Liver (tissue), 3 donors: ENCODE data around the gene SYT14.

Experiments
- ATF3 ChIP-seq: IDR thresholded peaks from 2 replicates; pipeline ENCODE4 v1.6.1; 2016; ENCODE audit warnings: antibody characterized with exemption
- CTCF ChIP-seq: fragments of 150-350 bp; IDR thresholded peaks from 2 replicates; pipeline ENCODE4 v1.5.1; 2017; ENCODE audit warnings: improper control_type of control experiment, low read depth, low read length; ENCODE audit not compliant: missing input control
- EGR1 ChIP-seq, 2 donors: IDR thresholded peaks; 2 replicates each; pipeline ENCODE4 v1.6.1; 2016 to 2018; ENCODE audit warnings: antibody characterized with exemption in 2 of 2, low read depth in 2 of 2
- FOXA1 ChIP-seq: IDR thresholded peaks from 2 replicates; pipeline ENCODE4 v1.6.1; 2016; ENCODE audit warnings: antibody characterized with exemption
- GABPA ChIP-seq, 2 donors: IDR thresholded peaks in 1 of 2; conservative IDR thresholded peaks in 1 of 2; 2 replicates each; pipeline ENCODE4 v1.6.1; 2016; ENCODE audit warnings: antibody characterized with exemption in 2 of 2, mild to moderate bottlenecking in 1 of 2, moderate library complexity in 1 of 2
- JUND ChIP-seq, 2 donors: IDR thresholded peaks; 2 replicates each; pipeline ENCODE4 v1.6.1; 2016; ENCODE audit warnings: antibody characterized with exemption in 2 of 2
- RAD21 ChIP-seq, 2 donors: IDR thresholded peaks; 2 replicates each; pipeline ENCODE4 v1.6.1; 2016; ENCODE audit warnings: antibody characterized with exemption in 2 of 2, mild to moderate bottlenecking in 2 of 2
- REST ChIP-seq: IDR thresholded peaks from 2 replicates; pipeline ENCODE4 v1.6.1; 2016; ENCODE audit warnings: antibody characterized with exemption, mild to moderate bottlenecking
- RXRA ChIP-seq, 2 donors: IDR thresholded peaks; 2 replicates each; pipeline ENCODE4 v1.6.1; 2017 to 2018; ENCODE audit warnings: antibody characterized with exemption in 2 of 2, mild to moderate bottlenecking in 1 of 2
- SP1 ChIP-seq: IDR thresholded peaks from 2 replicates; pipeline ENCODE4 v1.6.1; 2018; ENCODE audit warnings: antibody characterized with exemption, mild to moderate bottlenecking
- TAF1 ChIP-seq: conservative IDR thresholded peaks from 2 replicates; pipeline ENCODE4 v1.6.1; 2016; ENCODE audit warnings: antibody characterized with exemption, mild to moderate bottlenecking
- YY1 ChIP-seq: IDR thresholded peaks from 2 replicates; pipeline ENCODE4 v1.6.1; 2016; ENCODE audit warnings: antibody characterized with exemption, mild to moderate bottlenecking
- ZBTB33 ChIP-seq: IDR thresholded peaks from 2 replicates; pipeline ENCODE4 v1.6.1; 2016; ENCODE audit warnings: antibody characterized with exemption
- donor health status: healthy.
- donor health status: healthy.

GRCh38 chr1:210003501-210003900 is 65.5 kb downstream of the SYT14 start:
- TF ChIP-seq REST, result no peak
- no peak for TF ChIP-seq CTCF
- TF ChIP-seq EGR1 (IDR thresholded peaks at IDR 0.05; ENCODE audit: low read depth in 2 of 2), result no peak
- no peak for TF ChIP-seq YY1
- no peak for TF ChIP-seq TAF1
- no peak for TF ChIP-seq ATF3
- TF ChIP-seq RXRA (IDR thresholded peaks at IDR 0.05), result no peak
- no peak for TF ChIP-seq SP1
- TF ChIP-seq GABPA (IDR thresholded peaks at IDR 0.05 in 1 of 2, conservative IDR thresholded peaks at IDR 0.05 in 1 of 2), result no peak
- TF ChIP-seq RAD21 (IDR thresholded peaks at IDR 0.05), result no peak
- TF ChIP-seq ZBTB33, result no peak
- no peak for TF ChIP-seq JUND (IDR thresholded peaks at IDR 0.05)
- TF ChIP-seq FOXA1, result no peak
